Measurements from ENCODE around the gene LDOC1. TPM values are rescaled to one million over a fixed set of nuclear protein-coding genes. Genes with fewer than 3 reads are reported as not detected.

The LDOC1 gene
- total and polyA plus RNA-seq, 2 of the 13 experiments (the other 11 are each of a cell fraction or from before 2014, with no cell fraction given), result not detected

GRCh38 chrX:141142946-141143345 is 34.0 kb downstream of the LDOC1 start:
- H3K9ac ChIP-seq (ENCODE audit: insufficient read depth, low read depth, low read length), result no peak overlapping the region
- H3K4me3 ChIP-seq (replicated peaks in 1 of 3; ENCODE audit: insufficient read depth in 1 of 3, low read depth in 2 of 3, low read length in 3 of 3), result no peak overlapping the region
- H3K27me3 ChIP-seq (ENCODE audit: control insufficient read depth in 1 of 2, insufficient read depth in 2 of 2, low read length in 2 of 2), result no peaks in the 10 kb centered on the region
- no peak for FAIRE-seq
- no peak overlapping the region for H2AFZ ChIP-seq (ENCODE audit: low read length)
- no peak for ATAC-seq
- no TSS peak for BruUV-seq (replicated peaks)
- in situ Hi-C loops (cut with HindIII; ENCODE audit: extremely low pct_ligation_motif_present, low pct_unique_long_range_greater_than_20kb), result no loop called here
- H3K36me3 ChIP-seq (replicated peaks in 1 of 2; ENCODE audit: control insufficient read depth in 1 of 2, insufficient read depth in 2 of 2, low read length in 2 of 2), result no peaks in the 10 kb centered on the region
- intact Hi-C loops (cut with micrococcal nuclease; ENCODE audit: unreplicated experiment), result no loop called here
- WGBS (ENCODE audit: low lambda C conversion rate), result 11% methylated on average over 3 of the region's 3 CpGs
- no peaks in the 10 kb centered on the region for H3K9me3 ChIP-seq (ENCODE audit: low read length)
- no peak for TF ChIP-seq TSC22D2 (CRISPR knock-in tag; IDR thresholded peaks at IDR 0.05; ENCODE audit: borderline replicate concordance)
- TF ChIP-seq ZBTB46 (CRISPR knock-in tag; IDR thresholded peaks at IDR 0.05; ENCODE audit: borderline replicate concordance), result no peak
- no peak for TF ChIP-seq ZFAT (CRISPR knock-in tag; conservative IDR thresholded peaks at IDR 0.05)
- no peak for TF ChIP-seq FOXA3 (CRISPR knock-in tag; IDR thresholded peaks at IDR 0.05)
- no peak for TF ChIP-seq ARHGAP35 (CRISPR knock-in tag; IDR thresholded peaks at IDR 0.05; ENCODE audit: borderline replicate concordance)
- no peak for TF ChIP-seq ZNF550 (CRISPR knock-in tag; IDR thresholded peaks at IDR 0.05; ENCODE audit: borderline replicate concordance)
- TF ChIP-seq MED8 (CRISPR knock-in tag; IDR thresholded peaks at IDR 0.05; ENCODE audit: insufficient replicate concordance), result no peak
- no peak for TF ChIP-seq HMGXB3 (CRISPR knock-in tag; IDR thresholded peaks at IDR 0.05; ENCODE audit: borderline replicate concordance)
- TF ChIP-seq ZNF777 (CRISPR knock-in tag; IDR thresholded peaks at IDR 0.05), result no peak
- no peak for TF ChIP-seq KMT2A (CRISPR knock-in tag; IDR thresholded peaks at IDR 0.05)
- no peak for TF ChIP-seq RXRB (CRISPR knock-in tag; IDR thresholded peaks at IDR 0.05; ENCODE audit: borderline replicate concordance)
- no peak for TF ChIP-seq CBFB (CRISPR knock-in tag; IDR thresholded peaks at IDR 0.05)
- no peak for TF ChIP-seq ZNF232 (CRISPR knock-in tag; IDR thresholded peaks at IDR 0.05; ENCODE audit: borderline replicate concordance)
- no peaks in the 10 kb centered on the region for H4K20me1 ChIP-seq (ENCODE audit: insufficient read depth, low read length)
- no peaks in the 10 kb centered on the region for H3K79me2 ChIP-seq (ENCODE audit: insufficient read depth, low read length)
- DNase-seq (ENCODE audit: low spot score), result no peak
- no peak overlapping the region for H3K27ac ChIP-seq (ENCODE audit: extremely low read length, insufficient read depth, low read length)
- ChIA-PET POLR2A (no interaction called here), CTCF (ENCODE audit: low intra/inter-chr PET ratio, low total read pairs) (no interaction called here)
- no peaks in the 10 kb centered on the region for H3K4me1 ChIP-seq (ENCODE audit: insufficient read depth, low read length)
- no peak overlapping the region for H3K4me2 ChIP-seq (ENCODE audit: low read depth, low read length)

Measured in HepG2 (cell line).